ENCODE measurements around the gene PHF13. TPM values are rescaled to one million over a fixed set of nuclear protein-coding genes. Genes with fewer than 3 reads are reported as not detected.
"Not testable (repeated sequence)": the region's sequence is repeated elsewhere in the genome, so short reads cannot be mapped to it uniquely, and the experiment has no call there.

The PHF13 gene
- total RNA-seq, 1 donor from 2014 or later: 19.7 TPM

DNA sequence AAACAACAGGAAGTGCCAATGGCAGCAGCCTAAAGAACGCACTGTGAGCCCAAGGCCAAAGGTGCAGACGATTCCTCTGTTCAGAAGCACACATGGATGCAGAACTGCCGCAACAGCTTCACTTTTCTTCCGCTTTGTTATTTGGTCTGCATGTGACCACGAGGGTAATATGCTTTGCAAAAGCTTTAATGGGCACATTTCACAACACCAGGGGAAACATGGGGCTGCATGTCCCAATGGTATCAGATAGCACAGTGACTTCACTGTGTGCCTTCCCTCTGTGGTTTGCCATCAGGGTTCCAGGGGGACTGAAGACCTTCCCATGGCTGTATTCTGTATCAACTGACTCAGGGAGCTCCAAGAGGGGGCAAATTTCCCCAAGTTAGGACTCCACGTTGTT lies 39.5 kb downstream of the PHF13 start:
- Mint-ChIP-seq H3K4me3 (ENCODE audit: low read depth) (no peak overlapping the region), H3K36me3 (ENCODE audit: low read depth) (peaks cover 23% of the 10 kb centered on the region), H3K4me1 (ENCODE audit: low read depth) (no peaks in the 10 kb centered on the region), H3K9me3 (no peaks in the 10 kb centered on the region), H3K27ac (no peak overlapping the region), H3K27me3 (ENCODE audit: low read depth) (no peaks in the 10 kb centered on the region)
- no peak for DNase-seq (ENCODE audit: low spot score)
- intact Hi-C loops (cut with micrococcal nuclease): no loop called here

GRCh38 chr1:6653436-6654290 lies 40.1 kb downstream of the PHF13 start:
- Mint-ChIP-seq H3K27me3 (ENCODE audit: low read depth) (no peaks in the 10 kb centered on the region), H3K9me3 (no peaks in the 10 kb centered on the region), H3K27ac (no peak overlapping the region), H3K4me3 (ENCODE audit: low read depth) (no peak overlapping the region), H3K36me3 (ENCODE audit: low read depth) (peaks cover 25% of the 10 kb centered on the region), H3K4me1 (ENCODE audit: low read depth) (no peaks in the 10 kb centered on the region)
- intact Hi-C loops (cut with micrococcal nuclease): no loop called here
- DNase-seq (ENCODE audit: low spot score): no peak

GRCh38 chr1:6657138-6657537 lies 43.6 kb downstream of the PHF13 start:
- Mint-ChIP-seq H3K36me3 (ENCODE audit: low read depth) (peaks cover 18% of the 10 kb centered on the region), H3K4me3 (ENCODE audit: low read depth) (no peak overlapping the region), H3K27ac (no peak overlapping the region), H3K9me3 (no peaks in the 10 kb centered on the region), H3K4me1 (ENCODE audit: low read depth) (no peaks in the 10 kb centered on the region), H3K27me3 (ENCODE audit: low read depth) (no peaks in the 10 kb centered on the region)
- DNase-seq (ENCODE audit: low spot score): no peak
- intact Hi-C loops (cut with micrococcal nuclease): no loop called here

DNA sequence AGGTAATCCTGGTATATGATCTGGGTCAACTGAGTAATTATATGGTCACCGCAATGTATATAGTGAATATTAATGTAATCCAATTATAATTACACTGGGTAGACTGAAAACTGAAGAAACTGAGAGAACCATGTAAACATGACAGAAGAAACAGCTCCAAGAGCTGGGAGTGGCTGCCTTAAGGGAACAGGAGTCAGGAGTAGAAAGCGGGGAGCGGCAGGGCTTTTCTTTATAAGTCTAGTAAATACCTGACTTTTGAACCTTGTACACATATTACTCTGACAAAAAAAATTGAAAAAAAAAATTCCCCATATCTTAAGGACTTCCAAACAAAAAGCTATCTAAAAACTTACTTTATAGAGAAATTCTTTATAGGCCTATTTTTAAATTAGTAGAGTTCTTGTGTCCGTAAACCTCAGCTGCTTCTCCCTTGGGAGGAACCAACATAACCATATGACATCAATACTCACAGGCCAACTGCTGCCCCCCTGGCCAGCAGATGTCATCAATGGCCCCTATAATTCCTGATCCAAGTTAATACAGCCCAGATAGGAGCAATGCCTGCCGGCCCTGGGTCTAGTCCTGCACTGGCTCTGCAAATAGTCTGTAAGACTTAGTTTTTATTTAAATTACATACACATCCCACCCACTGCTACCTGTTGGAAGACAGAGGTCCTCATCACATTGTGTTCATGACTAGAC lies 45.0 kb downstream of the PHF13 start:
- H3K27me3 Mint-ChIP-seq (ENCODE audit: low read depth): no peaks in the 10 kb centered on the region
- peaks cover 13% of the 10 kb centered on the region for H3K36me3 Mint-ChIP-seq (ENCODE audit: low read depth)
- H3K9me3 Mint-ChIP-seq: no peaks in the 10 kb centered on the region
- intact Hi-C loops (cut with micrococcal nuclease): no loop called here
- H3K4me3 Mint-ChIP-seq (ENCODE audit: low read depth): no peak overlapping the region
- DNase-seq (ENCODE audit: low spot score): no peak
- no peak overlapping the region for H3K27ac Mint-ChIP-seq
- no peaks in the 10 kb centered on the region for H3K4me1 Mint-ChIP-seq (ENCODE audit: low read depth)

- Mint-ChIP-seq H3K27ac (no peak overlapping the region), H3K36me3 (ENCODE audit: low read depth) (peaks cover 14% of the 10 kb centered on the region), H3K27me3 (ENCODE audit: low read depth) (no peaks in the 10 kb centered on the region), H3K4me1 (ENCODE audit: low read depth) (no peaks in the 10 kb centered on the region), H3K4me3 (ENCODE audit: low read depth) (no peak overlapping the region), H3K9me3 (no peaks in the 10 kb centered on the region)
- no peak for DNase-seq (ENCODE audit: low spot score)
- intact Hi-C loops (cut with micrococcal nuclease): no loop called here
Observed at GRCh38 chr1:6660415-6661049, 47.0 kb downstream of the PHF13 start.

DNA sequence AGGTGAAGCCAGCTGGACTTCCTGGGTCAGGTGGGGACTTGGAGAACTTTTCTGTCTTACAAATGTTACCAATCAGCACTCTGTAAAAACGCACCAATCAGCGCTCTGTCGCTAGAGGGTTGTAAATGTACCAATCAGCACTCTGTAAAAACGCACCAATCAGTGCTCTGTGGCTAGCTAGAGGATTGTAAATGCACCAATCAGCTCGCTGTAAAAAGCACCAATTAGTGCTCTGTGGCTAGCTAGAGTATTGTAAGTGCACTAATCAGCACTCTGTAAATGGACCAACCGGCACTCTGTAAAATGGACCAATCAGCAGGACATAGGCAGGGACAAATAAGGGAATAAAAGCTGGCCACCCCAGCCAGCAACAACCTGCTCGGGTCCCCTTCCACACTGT lies 48.9 kb downstream of the PHF13 start:
- H3K9me3 Mint-ChIP-seq; H3K4me1 Mint-ChIP-seq (ENCODE audit: low read depth); H3K4me3 Mint-ChIP-seq (ENCODE audit: low read depth); H3K27ac Mint-ChIP-seq; H3K27me3 Mint-ChIP-seq (ENCODE audit: low read depth); DNase-seq (ENCODE audit: low spot score); intact Hi-C loops (cut with micrococcal nuclease): not testable (repeated sequence)
- peaks cover 26% of the 10 kb centered on the region for H3K36me3 Mint-ChIP-seq (ENCODE audit: low read depth)

DNA sequence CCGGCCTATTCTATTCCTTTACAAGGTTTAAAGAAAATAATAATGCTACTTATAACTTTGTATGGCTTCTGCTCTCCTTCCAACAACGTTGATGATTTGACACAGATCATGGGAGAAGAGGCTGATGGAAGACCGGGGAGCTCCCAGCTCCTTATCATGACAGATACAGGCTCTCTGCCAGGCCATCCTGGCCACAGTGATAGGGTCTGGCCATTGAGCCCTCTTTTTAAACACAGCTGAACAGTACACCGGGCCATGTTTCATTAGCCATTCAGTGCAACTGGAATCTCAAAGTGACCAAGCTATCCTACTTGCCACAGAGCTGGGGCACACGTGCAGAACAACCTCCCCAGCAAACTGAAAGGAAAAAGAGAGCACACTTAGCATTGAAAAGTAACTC lies 53.2 kb downstream of the PHF13 start:
- H3K4me1 Mint-ChIP-seq (ENCODE audit: low read depth): no peaks in the 10 kb centered on the region
- no peak overlapping the region for H3K27ac Mint-ChIP-seq
- no peaks in the 10 kb centered on the region for H3K27me3 Mint-ChIP-seq (ENCODE audit: low read depth)
- H3K36me3 Mint-ChIP-seq (ENCODE audit: low read depth): peaks cover 27% of the 10 kb centered on the region
- intact Hi-C loops (cut with micrococcal nuclease): no loop called here
- H3K9me3 Mint-ChIP-seq: no peaks in the 10 kb centered on the region
- no peak overlapping the region for H3K4me3 Mint-ChIP-seq (ENCODE audit: low read depth)
- no peak for DNase-seq (ENCODE audit: low spot score)

GRCh38 chr1:6667139-6667538 lies 53.6 kb downstream of the PHF13 start:
- Mint-ChIP-seq H3K4me1 (ENCODE audit: low read depth) (no peaks in the 10 kb centered on the region), H3K36me3 (ENCODE audit: low read depth) (peaks cover 29% of the 10 kb centered on the region), H3K27ac (no peak overlapping the region), H3K9me3 (no peaks in the 10 kb centered on the region), H3K4me3 (ENCODE audit: low read depth) (no peak overlapping the region), H3K27me3 (ENCODE audit: low read depth) (no peaks in the 10 kb centered on the region)
- no peak for DNase-seq (ENCODE audit: low spot score)
- intact Hi-C loops (cut with micrococcal nuclease): no loop called here

DNA sequence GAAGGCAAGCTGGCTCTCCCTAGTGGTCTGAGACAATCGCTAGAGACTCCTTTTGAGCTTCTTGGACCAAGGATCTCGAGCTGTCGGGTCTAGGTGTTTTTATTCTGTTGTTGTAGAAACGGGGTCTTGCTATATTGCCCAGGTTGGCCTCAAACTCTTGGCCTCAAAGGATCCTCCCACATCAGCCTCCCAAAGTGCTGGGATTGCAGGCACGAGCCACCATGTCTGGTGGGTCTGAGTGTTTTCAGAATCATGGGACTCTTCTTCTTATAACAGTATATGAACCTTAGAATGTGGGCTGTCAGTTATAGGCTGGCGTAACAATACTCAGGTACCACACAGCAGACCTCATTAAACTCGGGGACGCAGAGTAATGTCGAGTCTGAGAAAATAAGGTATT lies 55.0 kb downstream of the PHF13 start:
- no peaks in the 10 kb centered on the region for H3K9me3 Mint-ChIP-seq
- H3K27ac Mint-ChIP-seq: no peak overlapping the region
- intact Hi-C loops (cut with micrococcal nuclease): no loop called here
- peaks cover 32% of the 10 kb centered on the region for H3K36me3 Mint-ChIP-seq (ENCODE audit: low read depth)
- H3K27me3 Mint-ChIP-seq (ENCODE audit: low read depth): no peaks in the 10 kb centered on the region
- H3K4me3 Mint-ChIP-seq (ENCODE audit: low read depth): no peak overlapping the region
- no peak for DNase-seq (ENCODE audit: low spot score)
- no peaks in the 10 kb centered on the region for H3K4me1 Mint-ChIP-seq (ENCODE audit: low read depth)

DNA sequence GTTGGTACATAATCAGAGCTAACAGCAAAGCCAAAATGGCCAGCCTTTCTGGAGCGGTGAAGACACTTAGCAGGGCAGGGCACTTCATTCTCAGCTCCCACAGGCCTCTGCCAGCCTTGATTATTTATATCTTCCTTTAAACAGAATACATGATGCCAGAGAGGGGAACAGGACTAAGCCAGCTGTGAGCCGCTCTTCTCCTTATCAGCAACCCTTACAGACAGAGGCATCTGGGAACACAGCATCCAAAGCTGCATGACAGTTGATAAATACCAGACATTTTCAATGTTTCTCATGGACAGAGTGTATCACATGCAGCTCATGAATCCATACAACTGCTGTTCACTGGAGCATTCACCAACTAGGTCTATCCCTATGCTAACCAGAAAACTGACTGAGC lies 59.0 kb downstream of the PHF13 start:
- Mint-ChIP-seq H3K27me3 (ENCODE audit: low read depth) (no peaks in the 10 kb centered on the region), H3K4me3 (ENCODE audit: low read depth) (no peak overlapping the region), H3K9me3 (no peaks in the 10 kb centered on the region), H3K36me3 (ENCODE audit: low read depth) (peaks cover 36% of the 10 kb centered on the region), H3K27ac (no peak overlapping the region), H3K4me1 (ENCODE audit: low read depth) (no peaks in the 10 kb centered on the region)
- DNase-seq (ENCODE audit: low spot score): no peak
- intact Hi-C loops (cut with micrococcal nuclease): no loop called here

Other genes starting within 250 kb of the PHF13 start
- 128 and 132 TPM in 2 replicates for gene ACOT7, start 220.0 kb upstream of the PHF13 start, total RNA-seq
- 0.21 and 0.51 TPM in 2 replicates for gene HES2, start 193.8 kb upstream of the PHF13 start, total RNA-seq
- 0.87 and 1.0 TPM in 2 replicates for gene ESPN, start 189.0 kb upstream of the PHF13 start, total RNA-seq
- 88.0 and 89.7 TPM in 2 replicates for gene TNFRSF25, start 147.6 kb upstream of the PHF13 start, total RNA-seq
- 1.1 and 1.6 TPM in 2 replicates for gene PLEKHG5, start 122.1 kb upstream of the PHF13 start, total RNA-seq
- gene NOL9, start 59.2 kb upstream of the PHF13 start, total RNA-seq: 43.4 and 50.0 TPM in 2 replicates
- gene TAS1R1, start 58.4 kb upstream of the PHF13 start, total RNA-seq: not detected in 2 replicates
- gene ZBTB48, start 33.7 kb upstream of the PHF13 start, total RNA-seq: 26.3 and 28.0 TPM in 2 replicates
- gene KLHL21, start 10.9 kb upstream of the PHF13 start, total RNA-seq: 21.3 and 22.6 TPM in 2 replicates
- gene THAP3, start 11.1 kb downstream of the PHF13 start, total RNA-seq: 23.2 and 24.1 TPM in 2 replicates
- 69.6 and 74.0 TPM in 2 replicates for gene DNAJC11, start 88.1 kb downstream of the PHF13 start, total RNA-seq
- gene CAMTA1, start 171.7 kb downstream of the PHF13 start, total RNA-seq: 62.9 and 69.0 TPM in 2 replicates